OCI-LY7 (cell line): ENCODE results near the gene TEX101.

Source experiments
- CTCF ChIP-seq: fragments of 200-600 bp; sonication (generic); conservative IDR thresholded peaks from 2 replicates; pipeline ENCODE4 v1.5.1; 2014; ENCODE audit warnings: mild to moderate bottlenecking, antibody characterized with exemption, low read length, moderate library complexity, mixed read lengths
- EZH2phosphoT487 ChIP-seq: fragments of 200-600 bp; sonication (generic); IDR thresholded peaks from 2 replicates; pipeline ENCODE4 v1.6.1; 2018; ENCODE audit warnings: low read depth, borderline replicate concordance, mild to moderate bottlenecking, mixed run types, antibody characterized with exemption, low read length, moderate library complexity, mixed read lengths

DNA sequence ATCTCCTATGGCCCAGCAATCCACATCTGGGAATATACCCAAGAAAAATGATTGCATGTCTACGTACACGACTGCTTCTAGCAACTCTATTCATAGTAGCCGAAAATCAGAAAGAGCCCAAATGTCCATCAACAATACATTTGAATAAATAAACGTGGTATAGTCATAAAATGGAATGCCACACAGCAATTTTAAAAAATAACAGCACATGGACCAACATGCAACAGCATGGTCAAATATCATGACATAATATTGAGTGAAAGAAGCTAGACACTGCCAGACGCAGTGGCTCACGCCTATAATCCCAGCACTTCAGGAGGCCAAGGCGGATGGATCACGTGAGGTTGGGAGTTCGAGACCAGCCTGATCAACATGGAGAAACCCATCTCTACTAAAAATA, 16.3 kb downstream of the TEX101 start:
- TF ChIP-seq CTCF (no peak), EZH2phosphoT487 (no peak)
